HG03196 (cell line): ENCODE measurements around the gene SH3PXD2A.
"Not testable (repeated sequence)": the region's sequence is repeated elsewhere in the genome, so short reads cannot be mapped to it uniquely, and the experiment has no call there.

ENCODE experiments used
- ATAC-seq: cut with Tn5 transposase; IDR thresholded peaks from one replicate; pipeline ENCODE4 v1.9.1; 2021; ENCODE audit not compliant: unreplicated experiment

The SH3PXD2A gene

GRCh38 chr10:103612462-103613365 is 242.7 kb downstream of the SH3PXD2A start:
- ATAC-seq: no peak

- ATAC-seq: no peak
These were observed 244.4 kb downstream of the SH3PXD2A start for GRCh38 chr10:103610921-103611511.

- ATAC-seq: no peak
These were observed 245.3 kb downstream of the SH3PXD2A start for GRCh38 chr10:103610083-103610472.

- no peak for ATAC-seq
These were observed 245.9 kb downstream of the SH3PXD2A start for GRCh38 chr10:103609231-103610082.

- ATAC-seq: not testable (repeated sequence)
These were observed 247.3 kb downstream of the SH3PXD2A start for GRCh38 chr10:103608056-103608455.

- ATAC-seq: not testable (repeated sequence)
These were observed 248.3 kb downstream of the SH3PXD2A start for GRCh38 chr10:103607051-103607450.

- ATAC-seq: not testable (repeated sequence)
These were observed 249.3 kb downstream of the SH3PXD2A start for GRCh38 chr10:103606097-103606438.

GRCh38 chr10:103605359-103606096 is 249.8 kb downstream of the SH3PXD2A start:
- ATAC-seq: no peak

- no peak for ATAC-seq
These were observed 252.0 kb downstream of the SH3PXD2A start for GRCh38 chr10:103603382-103603781.

- ATAC-seq: no peak
These were observed 252.6 kb downstream of the SH3PXD2A start for GRCh38 chr10:103602852-103603155.

GRCh38 chr10:103602028-103602851 is 253.1 kb downstream of the SH3PXD2A start:
- ATAC-seq: no peak

- no peak for ATAC-seq
These were observed 254.3 kb downstream of the SH3PXD2A start for GRCh38 chr10:103600956-103601569.

- ATAC-seq: no peak
These were observed 255.1 kb downstream of the SH3PXD2A start for GRCh38 chr10:103600325-103600724.

- ATAC-seq: no peak
These were observed 255.5 kb downstream of the SH3PXD2A start for GRCh38 chr10:103599907-103600306.

GRCh38 chr10:103599211-103599610 is 256.2 kb downstream of the SH3PXD2A start:
- ATAC-seq: no peak

- no peak for ATAC-seq
These were observed 256.7 kb downstream of the SH3PXD2A start for GRCh38 chr10:103598654-103599115.

GRCh38 chr10:103597003-103597402 is 258.4 kb downstream of the SH3PXD2A start:
- ATAC-seq: no peak

- no peak for ATAC-seq
These were observed 259.2 kb downstream of the SH3PXD2A start for GRCh38 chr10:103595933-103596726.
